HG02973 (cell line): ENCODE measurements around the gene OR4X2.
"Not testable (repeated sequence)": the region's sequence is repeated elsewhere in the genome, so short reads cannot be mapped to it uniquely, and the experiment has no call there.

Source experiments
- ATAC-seq: cut with Tn5 transposase; IDR thresholded peaks from one replicate; pipeline ENCODE4 v1.9.1; 2021; ENCODE audit warnings: moderate library complexity; ENCODE audit not compliant: unreplicated experiment

Gene OR4X2

GRCh38 chr11:48244804-48245203, at the start of gene OR4X2:
OR4X2 (plus strand) TSS chr11:48245104; CDS start chr11:48245104, 0 bp downstream.
- ATAC-seq = no peak

GRCh38 chr11:48207881-48208280, 37.0 kb upstream of the OR4X2 start:
- ATAC-seq = no peak

GRCh38 chr11:48210052-48210451, 34.9 kb upstream of the OR4X2 start:
- no peak for ATAC-seq

- no peak for ATAC-seq
Observed at GRCh38 chr11:48216510-48216909, 28.4 kb upstream of the OR4X2 start, which contains the start of gene OR4B1. OR4B1 (plus strand) TSS chr11:48216810; CDS start chr11:48216810, 0 bp downstream.

GRCh38 chr11:48228761-48229160, 16.1 kb upstream of the OR4X2 start:
- no peak for ATAC-seq

- ATAC-seq = not testable (repeated sequence)
Observed at GRCh38 chr11:48230057-48230456, 14.8 kb upstream of the OR4X2 start.

GRCh38 chr11:48237727-48238126, 7.2 kb upstream of the OR4X2 start:
- no peak for ATAC-seq

GRCh38 chr11:48242501-48242900, 2.4 kb upstream of the OR4X2 start:
- no peak for ATAC-seq

GRCh38 chr11:48248902-48249301, 4.0 kb downstream of the OR4X2 start:
- ATAC-seq = no peak

- no peak for ATAC-seq
Observed at GRCh38 chr11:48261600-48261999, 16.7 kb downstream of the OR4X2 start.

- no peak for ATAC-seq
Observed at GRCh38 chr11:48263423-48263911, 18.6 kb downstream of the OR4X2 start, which contains the start of gene OR4X1. OR4X1 (plus strand) TSS chr11:48263861; CDS start chr11:48263861, 0 bp downstream.

GRCh38 chr11:48270621-48271020, 25.7 kb downstream of the OR4X2 start:
- no peak for ATAC-seq

GRCh38 chr11:48272606-48273005, 27.7 kb downstream of the OR4X2 start:
- ATAC-seq = no peak
